ENCODE results near the gene SND1. TPM values are rescaled to one million over a fixed set of nuclear protein-coding genes. Genes with fewer than 3 reads are reported as not detected.
A peak's percentile ranks its signal among the peaks of the same experiment; 100 is the strongest.

The SND1 gene
- total RNA-seq, 1 experiment from 2014 or later = 218 TPM

DNA sequence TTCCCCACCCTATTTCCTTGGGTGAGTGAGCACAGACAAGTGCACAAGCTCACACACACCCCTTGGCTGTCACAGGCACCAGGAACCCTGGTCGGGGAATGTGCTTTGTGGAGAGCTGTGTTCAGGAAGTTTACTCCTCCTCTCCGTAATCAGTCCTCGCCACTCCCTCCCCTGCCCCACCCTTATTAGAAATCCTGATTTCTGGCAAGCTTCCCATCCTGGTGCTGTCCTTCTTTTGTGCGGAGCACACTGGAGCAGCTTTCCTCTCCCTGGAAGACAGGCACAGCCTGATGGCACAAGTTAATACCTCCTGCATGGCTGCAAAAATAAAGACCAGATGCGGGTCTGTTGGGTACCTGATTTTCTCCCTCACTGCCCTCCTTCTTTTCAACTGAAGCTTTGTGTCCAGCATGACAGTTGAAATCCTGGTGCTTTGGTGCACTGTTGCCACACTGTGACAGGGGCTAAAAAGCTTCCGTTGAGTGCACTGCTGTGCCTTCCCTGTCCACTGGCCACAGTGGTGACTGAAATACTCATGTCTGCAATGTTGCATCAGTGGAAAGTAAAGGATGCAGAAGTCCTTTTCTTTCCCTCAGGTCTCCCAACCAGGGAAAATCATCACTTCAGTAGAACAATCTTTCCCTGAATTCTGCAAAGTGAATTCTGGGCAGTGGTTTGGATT, 324.2 kb downstream of the SND1 start:
- TF ChIP-seq, protein P1, sequence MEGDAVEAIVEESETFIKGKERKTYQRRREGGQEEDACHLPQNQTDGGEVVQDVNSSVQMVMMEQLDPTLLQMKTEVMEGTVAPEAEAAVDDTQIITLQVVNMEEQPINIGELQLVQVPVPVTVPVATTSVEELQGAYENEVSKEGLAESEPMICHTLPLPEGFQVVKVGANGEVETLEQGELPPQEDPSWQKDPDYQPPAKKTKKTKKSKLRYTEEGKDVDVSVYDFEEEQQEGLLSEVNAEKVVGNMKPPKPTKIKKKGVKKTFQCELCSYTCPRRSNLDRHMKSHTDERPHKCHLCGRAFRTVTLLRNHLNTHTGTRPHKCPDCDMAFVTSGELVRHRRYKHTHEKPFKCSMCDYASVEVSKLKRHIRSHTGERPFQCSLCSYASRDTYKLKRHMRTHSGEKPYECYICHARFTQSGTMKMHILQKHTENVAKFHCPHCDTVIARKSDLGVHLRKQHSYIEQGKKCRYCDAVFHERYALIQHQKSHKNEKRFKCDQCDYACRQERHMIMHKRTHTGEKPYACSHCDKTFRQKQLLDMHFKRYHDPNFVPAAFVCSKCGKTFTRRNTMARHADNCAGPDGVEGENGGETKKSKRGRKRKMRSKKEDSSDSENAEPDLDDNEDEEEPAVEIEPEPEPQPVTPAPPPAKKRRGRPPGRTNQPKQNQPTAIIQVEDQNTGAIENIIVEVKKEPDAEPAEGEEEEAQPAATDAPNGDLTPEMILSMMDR (conservative IDR thresholded peaks at IDR 0.05) = no peak
- no peaks in the 10 kb centered on the region for H3K27me3 Mint-ChIP-seq (ENCODE audit: low read depth)
- peaks cover 15 to 37% of the 10 kb centered on the region in 2 experiments for H3K4me1 Mint-ChIP-seq
- Histone ChIP-seq H3K79me1 (ENCODE audit: insufficient read depth, low read depth, low read length, poor library complexity, severe bottlenecking) (no peaks in the 10 kb centered on the region), H3K23me2 (ENCODE audit: insufficient read length, low read depth, low read length, poor library complexity, severe bottlenecking) (no peaks in the 10 kb centered on the region), H3K18ac (ENCODE audit: insufficient read length, low read depth, low read length) (no peak overlapping the region), H2BK5ac (ENCODE audit: insufficient read length, low read length) (no peak overlapping the region), H4K5ac (ENCODE audit: insufficient read length, low read depth, low read length) (no peak overlapping the region), H4K20me1 (ENCODE audit: control insufficient read depth, insufficient read depth, insufficient read length) (no peaks in the 10 kb centered on the region), H3K27ac (ENCODE audit: insufficient read length, low read depth, low read length) (no peak overlapping the region), H2AFZ (ENCODE audit: low read length) (no peak overlapping the region), H3K79me2 (ENCODE audit: insufficient read depth, low read length) (no peaks in the 10 kb centered on the region), H3K4me1 (ENCODE audit: insufficient read depth, low read length) (peaks cover 3% of the 10 kb centered on the region; the same call in 1 of the 2 replicates), H2BK120ac (ENCODE audit: low read depth, low read length, poor library complexity, severe bottlenecking) (no peak overlapping the region), H4K91ac (ENCODE audit: insufficient read length, low read depth, low read length) (no peak overlapping the region), H3K4me2 (ENCODE audit: insufficient read depth, insufficient read length, low read length) (no peak overlapping the region), H2BK15ac (ENCODE audit: low read depth, low read length) (no peak overlapping the region), H3K9me3 (ENCODE audit: control insufficient read depth, low read depth, low read length) (no peaks in the 10 kb centered on the region), H3K23ac (ENCODE audit: insufficient read length, low read depth, low read length) (no peak overlapping the region), H3K9ac (ENCODE audit: extremely low read depth, insufficient read length, low read length) (no peak overlapping the region), H3K14ac (ENCODE audit: insufficient read depth, low read length) (no peak overlapping the region), H2BK12ac (ENCODE audit: insufficient read length, low read depth, low read length) (no peak overlapping the region), H3K4ac (ENCODE audit: low read depth, low read length) (no peak overlapping the region), H3K27me3 (ENCODE audit: insufficient read depth, low read length) (no peaks in the 10 kb centered on the region), H4K8ac (replicated peaks; ENCODE audit: insufficient read length, low read depth, low read length) (no peak overlapping the region), H3T11ph (ENCODE audit: low read length) (no peak overlapping the region), H2AK5ac (ENCODE audit: insufficient read length, low read length) (no peak overlapping the region), H3K56ac (ENCODE audit: insufficient read length, low read depth, low read length) (no peak overlapping the region), H2BK20ac (ENCODE audit: low read depth, low read length, poor library complexity, severe bottlenecking) (no peak overlapping the region)
- peak; percentile 35 for DNase-seq
- peak overlapping the region in 2 of 3 experiments; percentile 71 to 83; a peak in 2 of 7 replicates for H3K27ac Mint-ChIP-seq
- H3K9me3 Mint-ChIP-seq = peaks cover 22 to 24% of the 10 kb centered on the region in 2 experiments
- no peak overlapping the region; a peak in 1 of 5 replicates for H3K4me3 Mint-ChIP-seq
- peaks cover 29 to 35% (median 33%) of the 10 kb centered on the region in 3 experiments for H3K36me3 Mint-ChIP-seq (ENCODE audit: insufficient read depth in 1 of 3, low read depth in 3 of 3)
- WGBS (ENCODE audit: extremely low coverage, insufficient read length, low lambda C conversion rate) = no CpG with 5 or more reads among the region's 6 CpGs

Measured in H9 (cell line).